ENCODE results near the gene TCP1. TPM values are rescaled to one million over a fixed set of nuclear protein-coding genes. Genes with fewer than 3 reads are reported as not detected.

Gene TCP1
- total and polyA plus RNA-seq, 12 donors = 59.0 to 290 (median 118) TPM

- intact Hi-C loops (cut with DNase I) = loop anchor here in 1 of 2 donors (10.0 kb wide), 1 partner anchor 103 kb away; no protein-coding TSS in a partner anchor
- DNase-seq = no peak
- H3K36me3 ChIP-seq (replicated peaks in 1 of 2) = peaks cover 0 to 58% of the 10 kb centered on the region in 2 donors
- peaks cover 19 to 43% of the 10 kb centered on the region in 2 donors for H3K4me1 ChIP-seq (replicated peaks in 1 of 2)
- H3K4me3 ChIP-seq = peak overlapping the region in 2 of 4 donors; percentile 85 to 89
- H3K9me3 ChIP-seq (replicated peaks in 1 of 3) = no peaks in the 10 kb centered on the region
- H3K27me3 ChIP-seq = no peaks in the 10 kb centered on the region
- H3K27ac ChIP-seq = peak overlapping the region in 4 of 5 donors; percentile 45 to 98 (median 88)
- no peak for TF ChIP-seq CTCF (IDR thresholded peaks at IDR 0.05)
- TF ChIP-seq POLR2A (IDR thresholded peaks at IDR 0.05) = no peak
- WGBS, 4 donors = 28 to 42% (median 35%) methylated on average over 15 of the region's 15 CpGs
Measured at GRCh38 chr6:159788276-159788675, 1.1 kb downstream of the TCP1 start.

- intact Hi-C loops (cut with DNase I) = no loop called here
- WGBS, 4 donors = 72 to 80% (median 75%) methylated on average over 3 of the region's 3 CpGs
- DNase-seq = no peak
- Histone ChIP-seq H3K27me3 (no peaks in the 10 kb centered on the region), H3K36me3 (replicated peaks in 1 of 2) (peaks cover 0 to 68% of the 10 kb centered on the region in 2 donors), H3K4me1 (replicated peaks in 1 of 2) (no peaks in the 10 kb centered on the region), H3K9me3 (replicated peaks in 1 of 3) (no peaks in the 10 kb centered on the region), H3K4me3 (no peak overlapping the region), H3K27ac (no peak overlapping the region)
- no peak for TF ChIP-seq POLR2A (IDR thresholded peaks at IDR 0.05)
- no peak for TF ChIP-seq CTCF (IDR thresholded peaks at IDR 0.05)
Measured at GRCh38 chr6:159778542-159779103, 10.8 kb downstream of the TCP1 start.

- Histone ChIP-seq H3K4me3 (no peak overlapping the region), H3K27me3 (no peaks in the 10 kb centered on the region), H3K9me3 (replicated peaks in 1 of 3) (no peaks in the 10 kb centered on the region), H3K4me1 (replicated peaks in 1 of 2) (no peaks in the 10 kb centered on the region), H3K27ac (no peak overlapping the region), H3K36me3 (replicated peaks in 1 of 2) (peaks cover 0 to 63% of the 10 kb centered on the region in 2 donors)
- no peak for DNase-seq
- 59 to 66% (median 65%) methylated on average over 1 of the region's 1 CpG for WGBS, 4 donors
- TF ChIP-seq POLR2A (IDR thresholded peaks at IDR 0.05) (no peak), CTCF (IDR thresholded peaks at IDR 0.05) (no peak)
- intact Hi-C loops (cut with DNase I) = no loop called here
Measured at GRCh38 chr6:159778131-159778530, 11.3 kb downstream of the TCP1 start.

- peaks cover 0 to 55% of the 10 kb centered on the region in 2 donors for H3K36me3 ChIP-seq (replicated peaks in 1 of 2)
- TF ChIP-seq CTCF (IDR thresholded peaks at IDR 0.05) (no peak), POLR2A (IDR thresholded peaks at IDR 0.05) (no peak)
Measured at GRCh38 chr6:159777240-159777904, 12.0 kb downstream of the TCP1 start.

More at GRCh38 chr6:159777240-159777904, 12.0 kb downstream of the TCP1 start:
- intact Hi-C loops (cut with DNase I) = no loop called here
- no peak overlapping the region for H3K4me3 ChIP-seq
- DNase-seq = no peak
- 79 to 88% (median 85%) methylated on average over 7 of the region's 7 CpGs for WGBS, 4 donors
- H3K27ac ChIP-seq = no peak overlapping the region
- H3K4me1 ChIP-seq (replicated peaks in 1 of 2) = no peaks in the 10 kb centered on the region
- H3K27me3 ChIP-seq = no peaks in the 10 kb centered on the region
- no peaks in the 10 kb centered on the region for H3K9me3 ChIP-seq (replicated peaks in 1 of 3)
